PFSK-1 (cell line): ENCODE results near the gene F3.

ENCODE experiments used
- FOXP2 ChIP-seq: optimal IDR thresholded peaks from 2 replicates; pipeline ENCODE3; 2011; ENCODE audit warnings: borderline replicate concordance, control low read depth, inconsistent platforms; ENCODE audit not compliant: insufficient read depth; ENCODE audit errors: extremely low read length, extremely low read depth
- POLR2AphosphoS5 ChIP-seq: IDR thresholded peaks from 2 replicates; pipeline ENCODE4 v1.6.1; 2012; ENCODE audit warnings: low read depth, mild to moderate bottlenecking, control low read depth, low read length, moderate library complexity
- SIN3A ChIP-seq: IDR thresholded peaks from 2 replicates; pipeline ENCODE4 v1.6.1; 2012; ENCODE audit warnings: mild to moderate bottlenecking, low read length, moderate library complexity, borderline replicate concordance; ENCODE audit not compliant: insufficient read depth
- TAF1 ChIP-seq: IDR thresholded peaks from 2 replicates; pipeline ENCODE4 v1.6.1; 2012; ENCODE audit warnings: low read length, control low read depth, borderline replicate concordance; ENCODE audit not compliant: insufficient read depth

DNA sequence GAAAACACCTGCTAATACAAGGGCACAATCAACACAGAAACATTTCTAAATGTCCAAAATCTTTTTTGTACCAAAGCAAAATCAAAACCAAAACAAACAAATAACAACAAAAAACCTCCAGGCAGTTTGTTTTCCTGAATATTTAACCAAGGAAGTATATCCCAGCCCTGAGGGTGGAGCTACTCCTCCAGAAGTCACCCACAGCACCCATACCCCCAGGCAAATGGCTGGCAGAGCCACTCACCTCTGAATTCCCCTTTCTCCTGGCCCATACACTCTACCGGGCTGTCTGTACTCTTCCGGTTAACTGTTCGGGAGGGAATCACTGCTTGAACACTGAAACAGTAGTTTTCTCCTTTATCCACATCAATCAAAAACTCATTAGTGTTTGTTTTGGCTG, 9.5 kb downstream of the F3 start:
- TF ChIP-seq TAF1 (no peak), POLR2AphosphoS5 (no peak), SIN3A (no peak), FOXP2 (no peak)
